CD4-positive, alpha-beta memory T cell (primary cell): ENCODE results near the gene RET. TPM values are rescaled to one million over a fixed set of nuclear protein-coding genes. Genes with fewer than 3 reads are reported as not detected.

Experiments
- CTCF ChIA-PET: fragments of 350-600 bp; sonication (Branson Sonifier 250); formaldehyde crosslinking; loops from one replicate; lab custom pipeline; 2021; ENCODE audit warnings: inconsistent platforms; ENCODE audit not compliant: partially characterized antibody; lab: Charles Lee
- POLR2A ChIA-PET: fragments of 350-600 bp; sonication (Branson Sonifier 250); formaldehyde crosslinking; loops from one replicate; lab custom pipeline; 2021; ENCODE audit not compliant: partially characterized antibody; lab: Charles Lee
- DNase-seq, 5 donors: peaks; one replicate each; pipeline versions ENCODE4 v3.0.0 to v3.0.0-alpha.2; 2020 to 2022; ENCODE audit warnings: mixed read lengths in 1 of 5
- H3K27ac ChIP-seq: one replicate; pipeline ENCODE4 v1.7.0; 2013; ENCODE audit warnings: low read depth, low read length
- H3K27me3 ChIP-seq: 2 replicates; pipeline ENCODE4 v1.7.0; 2013; ENCODE audit warnings: mild to moderate bottlenecking, low read length, moderate library complexity; ENCODE audit not compliant: insufficient read depth
- H3K36me3 ChIP-seq: 2 replicates; pipeline ENCODE4 v1.7.0; 2013; ENCODE audit warnings: mild to moderate bottlenecking, low read length, moderate library complexity; ENCODE audit not compliant: insufficient read depth
- H3K4me1 ChIP-seq: 2 replicates; pipeline ENCODE4 v1.7.0; 2013; ENCODE audit warnings: mild to moderate bottlenecking, low read length, moderate library complexity; ENCODE audit not compliant: insufficient read depth
- H3K4me3 ChIP-seq, 2 donors: one replicate each; pipeline ENCODE4 v1.7.0; 2013; ENCODE audit warnings: low read length in 2 of 2, mild to moderate bottlenecking in 1 of 2
- H3K9me3 ChIP-seq, 2 donors: one replicate each; pipeline ENCODE4 v1.7.0; 2013; ENCODE audit warnings: low read length in 2 of 2, control low read depth in 1 of 2; ENCODE audit not compliant: control insufficient read depth in 1 of 2
- H3K27ac Mint-ChIP-seq, 7 donors: one replicate each; pipeline ENCODE4 v1.8.0; 2020 to 2021; ENCODE audit warnings: mixed read lengths in 7 of 7, mild to moderate bottlenecking in 6 of 7, inconsistent platforms in 3 of 7, moderate library complexity in 3 of 7
- H3K27me3 Mint-ChIP-seq, 2 donors: one replicate each; pipeline ENCODE4 v1.8.0; 2020 to 2021; ENCODE audit warnings: mixed read lengths in 2 of 2
- H3K36me3 Mint-ChIP-seq, 2 donors: one replicate each; pipeline ENCODE4 v1.8.0; 2020 to 2021; ENCODE audit warnings: mixed read lengths in 2 of 2, inconsistent platforms in 1 of 2, mild to moderate bottlenecking in 1 of 2
- H3K4me1 Mint-ChIP-seq, 4 donors: one replicate each; pipeline ENCODE4 v1.8.0; 2020 to 2021; ENCODE audit warnings: mixed read lengths in 4 of 4, mild to moderate bottlenecking in 1 of 4
- H3K4me3 Mint-ChIP-seq, 8 donors: one replicate each; pipeline ENCODE4 v1.8.0; 2020 to 2021; ENCODE audit warnings: mixed read lengths in 8 of 8, mild to moderate bottlenecking in 7 of 8, moderate library complexity in 6 of 8, inconsistent platforms in 3 of 8
- H3K9me3 Mint-ChIP-seq, 8 donors: one replicate each; pipeline ENCODE4 v1.8.0; 2020 to 2021; ENCODE audit warnings: mixed read lengths in 8 of 8, mild to moderate bottlenecking in 5 of 8, inconsistent platforms in 3 of 8, moderate library complexity in 1 of 8
- intact Hi-C: fragments of 100-400 bp; cut with micrococcal nuclease; formaldehyde crosslinking; loops from one replicate; pipeline ENCODE4 v1.15.1; 2023
- polyA plus RNA-seq, 2 donors: library from polyadenylated mRNA; unstranded; fragments of 300-500 nt; fragmentation: Illumina TruSeq; gene quantifications; one replicate each; pipeline ENCODE4 v1.2.3, GENCODE V29; 2021
- total RNA-seq, 2 experiments: library from RNA; stranded (reverse); gene quantifications; one replicate each; pipeline ENCODE4 v1.2.3, GENCODE V29; 2021

RET gene
- total and polyA plus RNA-seq, 4 experiments from 2014 or later = not detected

DNA sequence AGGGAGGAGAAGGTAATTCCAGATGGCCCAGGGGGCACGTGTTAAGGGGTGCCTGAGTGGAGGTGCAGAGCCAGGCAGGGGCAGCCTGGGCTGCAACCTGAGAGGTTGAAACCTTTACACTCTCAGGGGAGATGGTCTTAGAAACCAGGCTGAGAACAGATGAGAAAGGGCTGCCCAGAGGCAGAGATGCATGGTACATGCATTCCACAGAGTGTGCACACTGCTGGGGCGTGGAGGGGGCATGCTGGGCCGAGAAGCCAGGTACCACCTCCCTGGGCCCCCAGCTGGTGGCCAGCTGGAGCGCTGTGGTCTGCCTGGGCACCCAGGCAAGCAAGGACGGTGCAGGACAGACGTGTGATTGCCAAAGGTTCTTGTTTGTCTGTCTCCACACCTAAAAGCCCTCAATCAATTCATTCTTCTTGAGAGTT, 47.2 kb downstream of the RET start:
- no peaks in the 10 kb centered on the region for H3K9me3 Mint-ChIP-seq
- CTCF ChIA-PET = interaction anchor here (1.3 kb wide), 1 partner anchor 168 kb away, joined by 3 read pairs; no protein-coding TSS in a partner anchor
- H3K27me3 ChIP-seq = no peaks in the 10 kb centered on the region
- H3K4me3 ChIP-seq = no peak overlapping the region
- no peak overlapping the region for H3K27ac ChIP-seq
- no peak for DNase-seq
- no peaks in the 10 kb centered on the region for H3K36me3 ChIP-seq
- H3K4me1 Mint-ChIP-seq = peaks cover 17 to 33% (median 24%) of the 10 kb centered on the region in 4 donors
- H3K4me1 ChIP-seq = peaks cover 21% of the 10 kb centered on the region
- POLR2A ChIA-PET = interaction anchor here (1.0 kb wide), 1 partner anchor 14 kb away, joined by 5 read pairs; the partner anchor contains the start of gene CSGALNACT2
- intact Hi-C loops = no loop called here
- H3K4me3 Mint-ChIP-seq = no peak overlapping the region
- peak overlapping the region in 2 of 7 donors; percentile 17 to 70 for H3K27ac Mint-ChIP-seq
- no peaks in the 10 kb centered on the region for H3K36me3 Mint-ChIP-seq
- H3K27me3 Mint-ChIP-seq = peaks cover 0 to 1% of the 10 kb centered on the region in 2 donors
- H3K9me3 ChIP-seq = no peaks in the 10 kb centered on the region

- H3K4me3 ChIP-seq = no peak overlapping the region
- peaks cover 21% of the 10 kb centered on the region for H3K4me1 ChIP-seq
- no peak overlapping the region for H3K27ac ChIP-seq
- H3K9me3 Mint-ChIP-seq = no peaks in the 10 kb centered on the region
- DNase-seq = no peak
- POLR2A ChIA-PET = interaction anchor here (1.0 kb wide), 1 partner anchor 13 kb away, joined by 5 read pairs; the partner anchor contains the start of gene CSGALNACT2
- no peaks in the 10 kb centered on the region for H3K36me3 ChIP-seq
- H3K36me3 Mint-ChIP-seq = no peaks in the 10 kb centered on the region
- peaks cover 0 to 1% of the 10 kb centered on the region in 2 donors for H3K27me3 Mint-ChIP-seq
- peak overlapping the region in 3 of 7 donors; percentile 47 to 68 (median 57) for H3K27ac Mint-ChIP-seq
- CTCF ChIA-PET = interaction anchor here (1.3 kb wide), 1 partner anchor 168 kb away, joined by 3 read pairs; no protein-coding TSS in a partner anchor
- peaks cover 19 to 38% (median 24%) of the 10 kb centered on the region in 4 donors for H3K4me1 Mint-ChIP-seq
- H3K4me3 Mint-ChIP-seq = no peak overlapping the region
- intact Hi-C loops = no loop called here
- H3K27me3 ChIP-seq = no peaks in the 10 kb centered on the region
- no peaks in the 10 kb centered on the region for H3K9me3 ChIP-seq
These were observed 47.9 kb downstream of the RET start for GRCh38 chr10:43124574-43125273.

GRCh38 chr10:43125274-43125845, 48.5 kb downstream of the RET start:
- Histone ChIP-seq H3K4me1 (peaks cover 18% of the 10 kb centered on the region), H3K9me3 (no peaks in the 10 kb centered on the region), H3K27me3 (no peaks in the 10 kb centered on the region), H3K4me3 (no peak overlapping the region), H3K36me3 (no peaks in the 10 kb centered on the region), H3K27ac (no peak overlapping the region)
- Mint-ChIP-seq H3K9me3 (no peaks in the 10 kb centered on the region), H3K36me3 (no peaks in the 10 kb centered on the region), H3K27me3 (peaks cover 0 to 1% of the 10 kb centered on the region in 2 donors), H3K4me1 (peaks cover 18 to 36% (median 21%) of the 10 kb centered on the region in 4 donors), H3K27ac (peak overlapping the region in 2 of 7 donors; percentile 57 to 68), H3K4me3 (no peak overlapping the region)
- DNase-seq = no peak
- CTCF ChIA-PET = no interaction called here
- POLR2A ChIA-PET = no interaction called here
- intact Hi-C loops = no loop called here

GRCh38 chr10:43125881-43126731, 49.2 kb downstream of the RET start:
- H3K27me3 ChIP-seq = no peaks in the 10 kb centered on the region
- H3K27ac ChIP-seq = no peak overlapping the region
- Mint-ChIP-seq H3K27me3 (peaks cover 0 to 1% of the 10 kb centered on the region in 2 donors), H3K27ac (peak overlapping the region in 1 of 7 donors; percentile 57), H3K36me3 (no peaks in the 10 kb centered on the region), H3K9me3 (no peaks in the 10 kb centered on the region), H3K4me3 (peak overlapping the region in 1 of 8 donors; percentile 46), H3K4me1 (peaks cover 12 to 28% (median 13%) of the 10 kb centered on the region in 4 donors)
- no peak for DNase-seq
- no peaks in the 10 kb centered on the region for H3K9me3 ChIP-seq
- CTCF ChIA-PET = no interaction called here
- peaks cover 11% of the 10 kb centered on the region for H3K4me1 ChIP-seq
- POLR2A ChIA-PET = no interaction called here
- H3K4me3 ChIP-seq = no peak overlapping the region
- no peaks in the 10 kb centered on the region for H3K36me3 ChIP-seq
- intact Hi-C loops = no loop called here

- Histone ChIP-seq H3K4me3 (no peak overlapping the region), H3K9me3 (no peaks in the 10 kb centered on the region), H3K36me3 (no peaks in the 10 kb centered on the region), H3K27me3 (no peaks in the 10 kb centered on the region), H3K4me1 (peaks cover 3% of the 10 kb centered on the region), H3K27ac (no peak overlapping the region)
- Mint-ChIP-seq H3K27ac (peak overlapping the region in 6 of 7 donors; percentile 36 to 79 (median 52)), H3K4me1 (peaks cover 4 to 20% (median 7%) of the 10 kb centered on the region in 4 donors), H3K9me3 (no peaks in the 10 kb centered on the region), H3K4me3 (peak overlapping the region in 4 of 8 donors; percentile 41 to 59 (median 45)), H3K27me3 (peaks cover 0 to 1% of the 10 kb centered on the region in 2 donors), H3K36me3 (no peaks in the 10 kb centered on the region)
- intact Hi-C loops = no loop called here
- CTCF ChIA-PET = no interaction called here
- no peak for DNase-seq
- POLR2A ChIA-PET = no interaction called here
These were observed 50.0 kb downstream of the RET start for GRCh38 chr10:43126759-43127424.

- Mint-ChIP-seq H3K36me3 (no peaks in the 10 kb centered on the region), H3K4me3 (peak overlapping the region in 2 of 8 donors; percentile 15 to 41), H3K9me3 (no peaks in the 10 kb centered on the region), H3K4me1 (peaks cover 0 to 16% (median 7%) of the 10 kb centered on the region in 4 donors), H3K27me3 (peaks cover 0 to 1% of the 10 kb centered on the region in 2 donors), H3K27ac (peak overlapping the region in 4 of 7 donors; percentile 7 to 57 (median 38))
- H3K9me3 ChIP-seq = no peaks in the 10 kb centered on the region
- no peak for DNase-seq
- no peaks in the 10 kb centered on the region for H3K36me3 ChIP-seq
- H3K27ac ChIP-seq = no peak overlapping the region
- POLR2A ChIA-PET = no interaction called here
- H3K4me3 ChIP-seq = no peak overlapping the region
- no peaks in the 10 kb centered on the region for H3K4me1 ChIP-seq
- no peaks in the 10 kb centered on the region for H3K27me3 ChIP-seq
- intact Hi-C loops = no loop called here
- CTCF ChIA-PET = no interaction called here
These were observed 50.6 kb downstream of the RET start for GRCh38 chr10:43127442-43127841.
